ENCODE measurements around the gene HADHA. TPM values are rescaled to one million over a fixed set of nuclear protein-coding genes. Genes with fewer than 3 reads are reported as not detected.

The HADHA gene
- total RNA-seq, 1 experiment from 2014 or later = 112 TPM

DNA sequence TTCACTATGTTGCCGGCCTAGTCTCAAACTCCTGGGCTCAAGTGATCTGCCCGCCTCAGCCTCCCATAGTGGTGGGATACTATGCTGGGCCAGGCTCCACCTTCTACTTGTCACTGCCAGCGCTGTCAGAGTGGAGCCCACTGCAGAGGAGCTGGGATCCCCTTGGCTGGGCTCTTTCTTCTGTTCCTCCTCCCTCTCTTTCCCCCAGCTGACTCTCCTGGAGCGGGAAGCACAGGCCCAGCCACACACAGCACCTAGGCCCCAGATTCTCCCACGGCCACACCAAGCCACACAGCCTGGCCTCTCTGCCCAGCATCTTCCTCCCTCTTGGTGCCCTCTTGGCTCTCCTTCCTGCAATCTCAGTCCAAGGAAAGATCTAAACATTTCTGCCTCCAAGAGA is 75.2 kb downstream of the HADHA start:
- H3K4me2 ChIP-seq (ENCODE audit: insufficient read depth, insufficient read length, low read length) = no peak overlapping the region
- peaks cover 25% of the 10 kb centered on the region for H3K27me3 Mint-ChIP-seq (ENCODE audit: low read depth)
- H3K4ac ChIP-seq (ENCODE audit: low read depth, low read length) = no peak overlapping the region
- no peak overlapping the region for H2BK15ac ChIP-seq (ENCODE audit: low read depth, low read length)
- H3K4me1 ChIP-seq (ENCODE audit: insufficient read depth, low read length) = no peaks in the 10 kb centered on the region
- H3K18ac ChIP-seq (ENCODE audit: insufficient read length, low read depth, low read length) = no peak overlapping the region
- no peak overlapping the region for H2BK20ac ChIP-seq (ENCODE audit: low read depth, low read length, poor library complexity, severe bottlenecking)
- no peak overlapping the region for H2AFZ ChIP-seq (ENCODE audit: low read length)
- no peaks in the 10 kb centered on the region for H3K79me1 ChIP-seq (ENCODE audit: insufficient read depth, low read depth, low read length, poor library complexity, severe bottlenecking)
- no peak overlapping the region for H4K5ac ChIP-seq (ENCODE audit: insufficient read length, low read depth, low read length)
- no peak for DNase-seq
- no peak overlapping the region; a peak in 1 of 7 replicates for H3K27ac Mint-ChIP-seq
- H4K8ac ChIP-seq (replicated peaks; ENCODE audit: insufficient read length, low read depth, low read length) = no peak overlapping the region
- WGBS (ENCODE audit: extremely low coverage, insufficient read length, low lambda C conversion rate) = no CpG with 5 or more reads among the region's 5 CpGs
- H3K27ac ChIP-seq (ENCODE audit: insufficient read length, low read depth, low read length) = no peak overlapping the region
- peaks cover 0 to 5% of the 10 kb centered on the region in 2 experiments; a peak in 1 of 5 replicates for H3K9me3 Mint-ChIP-seq
- no peak overlapping the region for H2AK5ac ChIP-seq (ENCODE audit: insufficient read length, low read length)
- H3K9ac ChIP-seq (ENCODE audit: extremely low read depth, insufficient read length, low read length) = no peak overlapping the region
- H4K91ac ChIP-seq (ENCODE audit: insufficient read length, low read depth, low read length) = no peak overlapping the region
- H3K56ac ChIP-seq (ENCODE audit: insufficient read length, low read depth, low read length) = no peak overlapping the region
- no peak overlapping the region for H2BK5ac ChIP-seq (ENCODE audit: insufficient read length, low read length)
- no peak overlapping the region for H2BK120ac ChIP-seq (ENCODE audit: low read depth, low read length, poor library complexity, severe bottlenecking)
- H3K79me2 ChIP-seq (ENCODE audit: insufficient read depth, low read length) = no peaks in the 10 kb centered on the region
- H2BK12ac ChIP-seq (ENCODE audit: insufficient read length, low read depth, low read length) = no peak overlapping the region
- no peak overlapping the region for H3K4me3 Mint-ChIP-seq
- TF ChIP-seq CTCF (conservative IDR thresholded peaks at IDR 0.05) = no peak
- H3K23ac ChIP-seq (ENCODE audit: insufficient read length, low read depth, low read length) = no peak overlapping the region
- no peaks in the 10 kb centered on the region for H3K27me3 ChIP-seq (ENCODE audit: insufficient read depth, low read length)
- H3K36me3 Mint-ChIP-seq (ENCODE audit: insufficient read depth in 1 of 3, low read depth in 3 of 3) = no peaks in the 10 kb centered on the region
- H3K23me2 ChIP-seq (ENCODE audit: insufficient read length, low read depth, low read length, poor library complexity, severe bottlenecking) = peaks cover 11% of the 10 kb centered on the region
- H3T11ph ChIP-seq (ENCODE audit: low read length) = no peak overlapping the region
- H3K4me1 Mint-ChIP-seq = peaks cover under 1 to 3% of the 10 kb centered on the region in 2 experiments
- no peak overlapping the region; the same call in 1 of the 2 replicates for H3K14ac ChIP-seq (ENCODE audit: insufficient read depth, low read length)
- no peaks in the 10 kb centered on the region for H3K9me3 ChIP-seq (ENCODE audit: control insufficient read depth, low read depth, low read length)
- H4K20me1 ChIP-seq (ENCODE audit: control insufficient read depth, insufficient read depth, insufficient read length) = no peaks in the 10 kb centered on the region

Measured in H9 (cell line).